ENCODE data around the gene CCSER1. TPM values are rescaled to one million over a fixed set of nuclear protein-coding genes. Genes with fewer than 3 reads are reported as not detected.
"Not testable (repeated sequence)": the region's sequence is repeated elsewhere in the genome, so short reads cannot be mapped to it uniquely, and the experiment has no call there.

The CCSER1 gene
- polyA plus RNA-seq, 3 donors, result 16.8 to 22.5 (median 18.8) TPM

GRCh38 chr4:91058345-91058744, 931.2 kb downstream of the CCSER1 start:
- no peak for DNase-seq

GRCh38 chr4:91064157-91064853, 937.1 kb downstream of the CCSER1 start:
- DNase-seq, result peak; percentile 95

DNA sequence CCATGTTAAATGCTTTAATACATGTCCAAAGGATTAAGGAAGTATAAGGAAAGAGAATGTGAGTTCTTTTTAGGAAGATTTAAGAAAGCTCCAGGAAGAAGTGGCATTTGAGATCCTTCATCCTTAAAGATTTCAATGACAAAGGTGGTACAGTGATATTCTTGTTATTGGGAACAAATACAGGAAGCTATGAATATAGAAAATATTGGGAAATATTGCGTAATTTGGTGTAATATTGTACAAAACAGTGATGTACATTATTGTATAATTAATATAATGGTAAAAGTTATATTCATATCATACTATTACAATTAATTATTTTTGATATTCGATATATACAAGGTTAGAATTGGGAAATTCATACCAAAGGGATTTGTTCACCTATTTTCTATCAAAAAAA, 937.9 kb downstream of the CCSER1 start:
- no peak for DNase-seq

GRCh38 chr4:91070736-91071135, 943.5 kb downstream of the CCSER1 start:
- DNase-seq, result no peak

- DNase-seq, result no peak
Measured at GRCh38 chr4:91076147-91076546, 949.0 kb downstream of the CCSER1 start.

DNA sequence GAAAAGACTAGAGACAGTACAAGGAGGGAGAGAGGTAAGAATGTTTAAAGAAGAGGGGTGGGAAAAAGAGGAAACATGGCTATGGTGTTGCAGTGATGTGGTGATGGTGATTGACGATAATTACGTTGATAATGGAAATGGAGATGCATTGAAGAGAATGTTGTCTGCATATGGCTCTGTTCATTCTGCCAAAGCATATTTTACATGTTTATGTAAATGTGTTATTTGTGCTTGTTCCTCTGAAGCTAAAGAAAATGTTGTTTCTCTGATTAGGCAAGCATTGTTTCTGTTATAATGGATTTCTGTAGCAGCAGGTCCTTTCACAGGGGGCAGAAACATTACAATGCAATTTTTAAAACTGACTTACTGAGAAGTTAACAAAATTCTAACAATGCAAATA, 958.8 kb downstream of the CCSER1 start:
- no peak for DNase-seq

GRCh38 chr4:91087743-91088142, 960.5 kb downstream of the CCSER1 start:
- no peak for DNase-seq

- DNase-seq, result no peak
Measured at GRCh38 chr4:91089178-91089577, 962.0 kb downstream of the CCSER1 start.

DNA sequence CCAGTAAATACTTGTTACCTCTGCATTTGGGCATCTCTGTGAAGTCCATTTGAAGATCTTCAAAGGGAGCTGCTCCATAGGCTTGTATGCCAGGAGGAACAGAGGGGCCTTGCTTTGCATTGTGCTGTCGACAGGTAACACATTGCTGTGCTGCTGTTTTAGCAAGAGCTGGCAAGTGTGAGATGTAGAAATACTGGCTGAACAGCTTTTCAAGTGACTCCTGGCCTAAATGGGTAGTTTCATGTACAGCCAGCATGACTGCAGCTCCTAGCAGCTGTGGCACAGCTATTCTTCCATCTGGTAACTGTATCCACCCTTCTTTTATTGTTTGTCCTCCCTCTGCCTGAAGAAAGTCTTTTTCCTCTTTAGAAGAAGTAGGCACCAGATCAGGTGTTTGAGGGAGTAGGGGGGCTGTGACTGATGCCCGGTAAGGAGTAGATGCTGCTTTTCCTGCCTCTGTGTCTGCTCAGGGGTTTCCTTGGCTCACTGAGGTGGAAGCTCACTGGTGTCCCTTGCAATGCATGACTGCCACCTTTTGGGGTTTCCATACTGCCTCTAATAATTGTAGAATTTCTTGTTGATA, 965.3 kb downstream of the CCSER1 start:
- peak; percentile 7 for DNase-seq

DNA sequence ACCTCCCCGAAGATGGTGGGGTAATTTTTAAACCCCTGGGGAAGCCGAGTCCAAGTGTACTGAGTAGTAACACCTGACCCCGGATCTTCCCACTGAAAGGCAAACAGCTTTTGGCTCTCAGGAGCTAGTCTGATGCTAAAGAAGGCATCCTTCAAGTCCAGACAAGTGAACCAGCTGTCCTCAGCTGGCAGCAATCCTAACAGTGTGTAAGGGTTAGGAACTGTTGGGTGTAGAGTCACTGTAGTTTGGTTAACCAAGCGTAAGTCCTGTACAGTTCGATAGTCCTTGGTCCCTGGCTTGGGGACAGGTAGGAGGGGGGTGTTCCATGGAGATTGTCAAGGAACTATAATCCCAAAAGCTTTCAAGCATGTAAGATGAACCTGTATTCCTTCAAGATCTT, 967.0 kb downstream of the CCSER1 start:
- DNase-seq, result not testable (repeated sequence)

DNA sequence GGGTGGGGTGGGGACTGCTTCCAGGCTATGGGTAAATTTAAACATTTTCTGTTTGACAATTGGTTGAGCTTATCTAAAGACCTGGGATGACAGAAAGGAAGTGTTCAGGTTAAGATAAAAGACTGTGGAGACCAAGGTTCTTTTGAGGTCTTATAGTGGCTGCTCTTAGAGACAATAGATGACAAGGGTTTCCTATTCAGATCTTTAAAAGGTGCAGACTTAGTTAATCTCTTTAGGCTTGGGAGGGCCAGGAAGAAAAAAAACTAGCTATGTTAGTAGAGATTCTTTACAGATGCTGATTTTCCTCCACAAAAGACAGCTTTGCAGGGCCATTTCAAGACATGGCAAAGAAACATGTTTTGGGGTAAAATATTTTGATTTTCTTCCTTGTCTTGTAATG, 972.5 kb downstream of the CCSER1 start:
- no peak for DNase-seq

- no peak for DNase-seq
Measured at GRCh38 chr4:91108751-91109150, 981.6 kb downstream of the CCSER1 start.

DNA sequence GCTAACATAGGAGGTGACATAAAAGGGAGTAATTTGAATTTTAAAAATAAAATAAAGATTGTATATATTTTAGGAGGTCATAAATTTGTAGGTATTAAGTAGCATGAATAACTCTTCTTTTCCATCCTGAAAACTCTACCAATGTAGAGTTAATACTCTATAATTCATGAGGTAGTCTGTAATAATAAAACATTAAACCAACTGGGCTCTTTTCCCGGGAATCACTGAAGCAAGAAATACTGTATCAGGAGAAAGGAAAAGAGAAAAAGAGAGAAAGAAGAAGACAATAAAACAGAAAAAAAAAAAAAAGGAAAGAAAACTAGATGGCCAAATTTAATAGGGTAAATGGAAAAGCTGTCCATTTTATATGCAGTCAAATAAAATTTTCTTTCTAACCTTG, 984.4 kb downstream of the CCSER1 start:
- no peak for DNase-seq

GRCh38 chr4:91113130-91113706, 986.0 kb downstream of the CCSER1 start:
- DNase-seq, result no peak

DNA sequence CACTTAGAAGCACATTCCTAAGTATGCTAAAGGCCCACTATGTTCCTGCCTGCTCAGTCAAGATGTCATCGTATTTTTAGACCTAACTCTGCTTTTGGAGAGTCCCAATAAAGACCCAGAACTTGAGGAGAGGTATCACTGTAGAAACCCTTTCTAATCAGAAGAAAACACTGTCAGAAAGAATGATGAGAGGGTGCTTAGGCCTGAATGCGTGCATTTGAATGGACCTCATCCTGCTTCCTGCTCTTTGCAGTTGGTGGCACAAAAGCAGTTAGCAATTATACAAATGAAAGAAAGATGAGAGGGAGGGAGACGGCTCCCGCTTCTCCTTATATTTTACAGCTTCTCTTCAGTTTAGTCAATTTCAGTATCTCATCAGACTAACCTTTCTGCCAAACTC, 987.2 kb downstream of the CCSER1 start:
- no peak for DNase-seq

GRCh38 chr4:91116861-91117260, 989.7 kb downstream of the CCSER1 start:
- no peak for DNase-seq

DNA sequence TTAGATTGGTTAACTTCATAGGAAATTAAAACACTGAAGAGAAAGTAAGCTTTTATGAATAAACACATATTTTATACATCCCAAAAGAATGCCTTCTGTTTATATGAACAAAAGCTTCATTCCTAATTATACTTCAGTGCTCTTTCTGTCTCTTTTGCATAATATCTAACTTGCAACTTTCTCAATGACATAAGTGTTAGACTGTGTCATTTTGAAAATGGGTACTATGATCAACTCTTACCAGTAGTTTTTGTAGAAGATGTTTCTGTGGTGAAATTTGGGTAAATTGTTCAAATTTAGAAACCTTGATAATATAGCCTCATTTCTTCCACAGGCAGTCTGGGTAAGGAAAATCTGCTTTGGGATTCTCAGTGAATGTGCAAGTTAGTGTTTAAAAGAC, 991.4 kb downstream of the CCSER1 start:
- no peak for DNase-seq

GRCh38 chr4:91123742-91124141, 996.5 kb downstream of the CCSER1 start:
- DNase-seq, result no peak

DNA sequence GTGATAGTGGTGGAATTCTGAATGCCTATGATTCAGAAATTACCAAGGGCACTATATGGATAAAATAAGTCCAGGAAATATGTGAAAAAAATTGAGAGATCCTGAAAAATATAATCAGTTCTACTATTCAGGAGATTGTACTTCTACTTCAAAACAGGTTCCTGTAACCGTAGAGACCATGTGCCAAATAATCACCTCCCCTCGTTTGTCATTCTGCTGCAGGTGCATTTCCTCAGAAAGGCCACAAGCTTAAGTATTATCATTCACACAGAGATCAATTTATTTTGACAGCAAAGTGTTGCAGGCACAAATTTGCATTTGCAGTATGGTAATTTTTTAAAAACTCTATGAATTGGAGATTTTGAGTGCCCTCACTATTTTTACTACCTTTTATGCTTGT, 1000.0 kb downstream of the CCSER1 start:
- no peak for DNase-seq

- peak; percentile 7 for DNase-seq
Measured at GRCh38 chr4:91127831-91128230, 1000.6 kb downstream of the CCSER1 start.

- no peak for DNase-seq
Measured at GRCh38 chr4:91128519-91128918, 1001.3 kb downstream of the CCSER1 start.

- DNase-seq, result no peak
Measured at GRCh38 chr4:91147067-91147466, 1019.9 kb downstream of the CCSER1 start.

- not testable (repeated sequence) for DNase-seq
Measured at GRCh38 chr4:91154041-91154440, 1026.8 kb downstream of the CCSER1 start.
